Smooth muscle cell (in vitro differentiated cells): ENCODE data around the gene EML1. TPM values are rescaled to one million over a fixed set of nuclear protein-coding genes. Genes with fewer than 3 reads are reported as not detected.

Experiments used
- DNase-seq: peaks from one replicate; lab custom pipeline; 2025; ENCODE audit not compliant: unreplicated experiment; lab: John Stamatoyannopoulos, UW
- H2AFZ ChIP-seq: fragments of 200-600 bp; sonication (generic); 2 replicates; pipeline ENCODE4 v1.6.0; 2016; ENCODE audit warnings: antibody characterized with exemption, low read depth, mild to moderate bottlenecking
- H3F3A ChIP-seq: fragments of 200-600 bp; sonication (generic); 2 replicates; pipeline ENCODE4 v1.6.0; 2017; ENCODE audit warnings: antibody characterized with exemption, low read depth
- H3K27ac ChIP-seq: fragments of 200-600 bp; sonication (generic); 2 replicates; pipeline ENCODE4 v1.5.1; 2016; ENCODE audit warnings: low read depth, mild to moderate bottlenecking
- H3K27me3 ChIP-seq: fragments of 200-600 bp; sonication (generic); 2 replicates; pipeline ENCODE4 v1.6.1; 2016; ENCODE audit warnings: low read depth, mild to moderate bottlenecking
- H3K36me3 ChIP-seq: fragments of 200-600 bp; sonication (generic); 2 replicates; pipeline ENCODE4 v1.5.1; 2016; ENCODE audit warnings: low read depth
- H3K4me1 ChIP-seq: fragments of 200-600 bp; sonication (generic); 2 replicates; pipeline ENCODE4 v1.5.1; 2016; ENCODE audit warnings: low read depth
- H3K4me2 ChIP-seq: fragments of 200-600 bp; sonication (generic); 2 replicates; pipeline ENCODE4 v1.6.0; 2016; ENCODE audit warnings: mild to moderate bottlenecking
- H3K4me3 ChIP-seq: fragments of 200-600 bp; sonication (generic); 2 replicates; pipeline ENCODE4 v1.5.1; 2016; ENCODE audit warnings: mild to moderate bottlenecking
- H3K79me2 ChIP-seq: fragments of 200-600 bp; sonication (generic); 2 replicates; pipeline ENCODE4 v1.6.0; 2016; ENCODE audit warnings: low read depth, mild to moderate bottlenecking
- H3K9ac ChIP-seq: fragments of 200-600 bp; sonication (generic); 2 replicates; pipeline ENCODE4 v1.6.0; 2016; ENCODE audit warnings: low read depth
- H3K9me3 ChIP-seq: fragments of 200-600 bp; sonication (generic); replicated peaks from 2 replicates; pipeline ENCODE4 v1.5.1; 2016; ENCODE audit warnings: low read depth
- H4K20me1 ChIP-seq: fragments of 200-600 bp; sonication (generic); 2 replicates; pipeline ENCODE4 v1.6.0; 2016; ENCODE audit warnings: low read depth
- CTCF ChIP-seq: fragments of 200-600 bp; sonication (generic); IDR thresholded peaks from 2 replicates; pipeline ENCODE4 v1.5.1; 2017; ENCODE audit warnings: borderline replicate concordance, mild to moderate bottlenecking, antibody characterized with exemption; ENCODE audit not compliant: insufficient read depth, poor library complexity, severe bottlenecking
- WGBS: methylation state at CpG from one replicate; pipeline ENCODE4 v1.1.7; 2016; ENCODE audit warnings: low lambda C conversion rate; 5-methylcytosine and 5-hydroxymethylcytosine counted together
- polyA plus RNA-seq: library from polyadenylated mRNA; unstranded; fragments of >200 nt; fragmentation: Nextera tagmentation; extraction: Ambion mirVana; gene quantifications from 2 replicates; pipeline ENCODE4 v1.2.1, GENCODE V29; 2016
- total RNA-seq: library from RNA; depleted of rRNA; stranded (reverse); fragments of >200 nt; gene quantifications from 2 replicates; pipeline ENCODE4 v1.2.3, GENCODE V29; 2014

The EML1 gene
- total and polyA plus RNA-seq, 2 experiments from 2014 or later: 13.0 to 31.2 TPM

GRCh38 chr14:99812892-99813291, 19.7 kb downstream of the EML1 start:
- Histone ChIP-seq H3K27me3 (peaks cover 6% of the 10 kb centered on the region), H2AFZ (no peak overlapping the region), H3K4me1 (peaks cover 23% of the 10 kb centered on the region), H3K4me2 (no peak overlapping the region), H3K9ac (no peak overlapping the region), H3K27ac (no peak overlapping the region), H3K4me3 (no peak overlapping the region), H3K9me3 (no peaks in the 10 kb centered on the region), H3K79me2 (no peaks in the 10 kb centered on the region), H3K36me3 (no peaks in the 10 kb centered on the region), H3F3A (peaks cover 13% of the 10 kb centered on the region), H4K20me1 (peaks cover 96% of the 10 kb centered on the region)
- no peak for DNase-seq
- 78% methylated on average over 6 of the region's 6 CpGs for WGBS
- no peak for TF ChIP-seq CTCF

GRCh38 chr14:99815696-99816095, 22.5 kb downstream of the EML1 start:
- Histone ChIP-seq H3K27ac (no peak overlapping the region), H3K4me3 (no peak overlapping the region), H3K9ac (no peak overlapping the region), H2AFZ (no peak overlapping the region), H3K4me2 (no peak overlapping the region), H3K9me3 (no peaks in the 10 kb centered on the region), H4K20me1 (peaks cover 99% of the 10 kb centered on the region), H3K4me1 (peaks cover 10% of the 10 kb centered on the region), H3K27me3 (peaks cover 15% of the 10 kb centered on the region), H3F3A (peaks cover 2% of the 10 kb centered on the region), H3K79me2 (no peaks in the 10 kb centered on the region), H3K36me3 (no peaks in the 10 kb centered on the region)
- TF ChIP-seq CTCF: no peak
- no peak for DNase-seq
- WGBS: 54% methylated on average over 6 of the region's 6 CpGs

- H3K9ac ChIP-seq: no peak overlapping the region
- no peaks in the 10 kb centered on the region for H3F3A ChIP-seq
- no peak overlapping the region for H3K27ac ChIP-seq
- H3K4me3 ChIP-seq: no peak overlapping the region
- 72% methylated on average over 7 of the region's 7 CpGs for WGBS
- peaks cover 17% of the 10 kb centered on the region for H3K27me3 ChIP-seq
- no peak overlapping the region for H2AFZ ChIP-seq
- no peaks in the 10 kb centered on the region for H3K9me3 ChIP-seq
- no peaks in the 10 kb centered on the region for H3K36me3 ChIP-seq
- H4K20me1 ChIP-seq: peaks cover 99% of the 10 kb centered on the region
- peaks cover 10% of the 10 kb centered on the region for H3K4me1 ChIP-seq
- no peaks in the 10 kb centered on the region for H3K79me2 ChIP-seq
- DNase-seq: no peak
- no peak overlapping the region for H3K4me2 ChIP-seq
- TF ChIP-seq CTCF: no peak
Observed at GRCh38 chr14:99816217-99816616, 23.0 kb downstream of the EML1 start.

GRCh38 chr14:99816642-99817041, 23.4 kb downstream of the EML1 start:
- H3K27ac ChIP-seq: no peak overlapping the region
- H3K9ac ChIP-seq: no peak overlapping the region
- no peaks in the 10 kb centered on the region for H3K79me2 ChIP-seq
- no peak for DNase-seq
- no peak overlapping the region for H2AFZ ChIP-seq
- H3K9me3 ChIP-seq: no peaks in the 10 kb centered on the region
- 67% methylated on average over 3 of the region's 3 CpGs for WGBS
- H3F3A ChIP-seq: no peaks in the 10 kb centered on the region
- H3K4me2 ChIP-seq: no peak overlapping the region
- no peak overlapping the region for H3K4me3 ChIP-seq
- H3K27me3 ChIP-seq: peaks cover 19% of the 10 kb centered on the region
- peaks cover 10% of the 10 kb centered on the region for H3K4me1 ChIP-seq
- TF ChIP-seq CTCF: no peak
- H4K20me1 ChIP-seq: peaks cover 99% of the 10 kb centered on the region
- no peaks in the 10 kb centered on the region for H3K36me3 ChIP-seq
